Measurements from ENCODE around the gene LIX1L. TPM values are rescaled to one million over a fixed set of nuclear protein-coding genes. Genes with fewer than 3 reads are reported as not detected.

Gene LIX1L
- total RNA-seq, 4 donors from 2014 or later, result 37.1 to 108 (median 75.4) TPM

- intact Hi-C loops (cut with DNase I; ENCODE audit: low total_unique reads), result loop anchor here (5.0 kb wide), 1 partner anchor 50 kb away; no protein-coding TSS in a partner anchor
- peaks cover 15 to 31% of the 10 kb centered on the region in 2 donors for H3K4me1 ChIP-seq
Observed at GRCh38 chr1:145997016-145997717, 39.4 kb upstream of the LIX1L start.

DNA sequence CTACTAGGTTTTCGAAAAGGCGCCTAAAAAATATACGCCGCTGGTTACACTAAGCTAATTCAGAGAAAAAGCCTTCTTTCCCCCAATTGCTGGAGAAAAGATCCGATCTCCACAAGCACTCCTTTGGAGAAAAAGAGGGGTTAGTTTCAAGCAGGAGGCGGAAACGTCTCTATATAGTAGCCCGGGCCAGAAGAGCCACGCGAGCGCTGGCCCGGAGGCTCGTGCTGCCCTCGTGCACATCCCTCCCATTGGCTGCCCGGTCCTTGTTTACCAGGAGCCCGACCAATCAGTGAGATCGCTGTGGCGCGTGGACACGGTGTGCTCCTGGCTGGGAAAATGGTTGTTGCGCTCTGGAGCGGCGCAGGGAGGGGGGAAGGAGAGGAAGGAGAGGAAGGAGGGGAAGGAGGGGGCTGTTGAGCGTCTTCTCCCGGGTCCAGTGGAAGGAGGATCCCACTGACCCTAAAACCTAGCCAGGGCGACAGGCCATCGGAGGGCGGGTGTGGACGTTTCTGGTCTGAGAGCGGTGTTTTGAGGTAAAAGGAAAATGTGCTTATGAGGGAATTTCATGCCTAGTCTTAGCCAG, 38.7 kb upstream of the LIX1L start, which contains the start of gene TXNIP:
TXNIP (minus strand) TSS at position 147 of the 583 bp plus-strand sequence. CDS start 313 bp downstream, outside the sequence.
- peak; percentile 61 to 74 for ATAC-seq
- H3K36me3 ChIP-seq, result peaks cover 26 to 40% of the 10 kb centered on the region in 2 donors
- intact Hi-C loops (cut with DNase I; ENCODE audit: low total_unique reads), result loop anchor here (5.0 kb wide), 1 partner anchor 49 kb away; no protein-coding TSS in a partner anchor
- DNase-seq, result peak; percentile 99 to 100
- no peaks in the 10 kb centered on the region for H3K27me3 ChIP-seq
- peaks cover 8 to 25% of the 10 kb centered on the region in 2 donors for H3K4me1 ChIP-seq
- in situ Hi-C loops (cut with MboI; ENCODE audit: low sequenced_read_pairs in 4 of 4), result no loop called here
- TF ChIP-seq CTCF (IDR thresholded peaks at IDR 0.05 in 4 of 5, conservative IDR thresholded peaks at IDR 0.05 in 1 of 5) (no peak), POLR2A (IDR thresholded peaks at IDR 0.05) (peak; percentile 94 to 96)
- no peaks in the 10 kb centered on the region for H3K9me3 ChIP-seq
- peak within 1 kb of the TSS; percentile 95 to 99 (median 98) for H3K27ac ChIP-seq
- H3K4me3 ChIP-seq, result peak within 1 kb of the TSS; percentile 63 to 98 (median 81)

More at GRCh38 chr1:145997016-145997717, 39.4 kb upstream of the LIX1L start:
- TF ChIP-seq POLR2A (IDR thresholded peaks at IDR 0.05) (no peak), CTCF (IDR thresholded peaks at IDR 0.05 in 4 of 5, conservative IDR thresholded peaks at IDR 0.05 in 1 of 5) (no peak)
- peak; percentile 63 to 64 for DNase-seq
- Histone ChIP-seq H3K27ac (peak overlapping the region; percentile 95 to 99 (median 98)), H3K36me3 (peaks cover 26 to 40% of the 10 kb centered on the region in 2 donors), H3K4me3 (peak overlapping the region; percentile 63 to 98 (median 79)), H3K9me3 (no peaks in the 10 kb centered on the region), H3K27me3 (no peaks in the 10 kb centered on the region)
- in situ Hi-C loops (cut with MboI; ENCODE audit: low sequenced_read_pairs in 4 of 4), result no loop called here
- ATAC-seq, result peak; percentile 7 to 15

DNA sequence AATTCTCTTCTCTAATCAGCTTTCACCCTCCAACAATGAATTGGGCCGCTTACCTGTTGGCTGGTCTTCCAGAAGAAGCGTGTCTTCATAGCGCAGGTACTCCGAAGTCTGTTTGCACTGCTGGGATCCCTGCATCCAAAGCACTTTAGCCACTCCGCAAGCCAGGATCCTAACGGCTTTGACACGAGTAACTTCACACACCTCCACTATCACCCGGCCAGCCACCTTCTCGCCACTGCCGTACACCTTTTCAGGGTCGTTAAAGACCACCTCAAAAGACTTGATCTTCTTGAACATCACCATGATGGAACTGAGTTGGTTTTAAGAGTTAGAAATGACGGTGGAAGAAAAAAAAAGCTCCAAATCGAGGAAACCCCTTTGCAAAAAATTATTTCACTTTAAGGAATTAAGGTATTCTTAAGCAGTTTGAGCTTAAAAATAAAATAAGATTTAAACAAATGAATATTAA, 38.2 kb upstream of the LIX1L start:
- Histone ChIP-seq H3K9me3 (no peaks in the 10 kb centered on the region), H3K4me3 (peak overlapping the region; percentile 63 to 98 (median 81)), H3K27ac (peak overlapping the region; percentile 95 to 99 (median 98)), H3K36me3 (peaks cover 26 to 40% of the 10 kb centered on the region in 2 donors), H3K27me3 (no peaks in the 10 kb centered on the region), H3K4me1 (peaks cover 5 to 24% of the 10 kb centered on the region in 2 donors)
- TF ChIP-seq CTCF (IDR thresholded peaks at IDR 0.05 in 4 of 5, conservative IDR thresholded peaks at IDR 0.05 in 1 of 5) (no peak), POLR2A (IDR thresholded peaks at IDR 0.05) (no peak)
- intact Hi-C loops (cut with DNase I; ENCODE audit: low total_unique reads) (loop anchor here (5.0 kb wide), 1 partner anchor 49 kb away; no protein-coding TSS in a partner anchor), in situ Hi-C loops (cut with MboI; ENCODE audit: low sequenced_read_pairs in 4 of 4) (no loop called here)
- DNase-seq, result peak in 1 of 2 donors; percentile 29
- no peak for ATAC-seq

- Histone ChIP-seq H3K27me3 (no peaks in the 10 kb centered on the region), H3K4me3 (peak overlapping the region; percentile 63 to 98 (median 81)), H3K9me3 (no peaks in the 10 kb centered on the region), H3K27ac (peak overlapping the region; percentile 95 to 99 (median 98)), H3K36me3 (peaks cover 26 to 40% of the 10 kb centered on the region in 2 donors), H3K4me1 (peaks cover 4 to 21% of the 10 kb centered on the region in 2 donors)
- ATAC-seq, result no peak
- DNase-seq, result peak in 1 of 2 donors; percentile 7
- in situ Hi-C loops (cut with MboI; ENCODE audit: low sequenced_read_pairs in 4 of 4) (no loop called here), intact Hi-C loops (cut with DNase I; ENCODE audit: low total_unique reads) (loop anchor here (5.0 kb wide), 1 partner anchor 48 kb away; no protein-coding TSS in a partner anchor)
- no peak for TF ChIP-seq CTCF (IDR thresholded peaks at IDR 0.05 in 4 of 5, conservative IDR thresholded peaks at IDR 0.05 in 1 of 5)
- no peak for TF ChIP-seq POLR2A (IDR thresholded peaks at IDR 0.05)
Observed at GRCh38 chr1:145995148-145995881, 37.5 kb upstream of the LIX1L start.
